Lower lobe of right lung (tissue), 2 donors: ENCODE results near the gene GUCA2A. TPM values are rescaled to one million over a fixed set of nuclear protein-coding genes. Genes with fewer than 3 reads are reported as not detected.

ENCODE experiments used
- ATAC-seq, 2 donors: fragments of 200-7000 bp; cut with Tn5 transposase; one replicate each; pipeline ENCODE4 v1.9.1; 2020 to 2022; ENCODE audit warnings: mild to moderate bottlenecking in 2 of 2, moderate library complexity in 2 of 2
- DNase-seq: peaks from one replicate; pipeline ENCODE4 v3.0.0-alpha.2; 2020
- H3K27ac ChIP-seq: fragments of 200-600 bp; one replicate; pipeline ENCODE4 v1.8.0; 2022
- H3K27me3 ChIP-seq: fragments of 200-600 bp; one replicate; pipeline ENCODE4 v1.8.0; 2022; ENCODE audit warnings: low read depth
- H3K36me3 ChIP-seq: fragments of 200-600 bp; one replicate; pipeline ENCODE4 v1.8.0; 2022; ENCODE audit warnings: mild to moderate bottlenecking
- H3K4me1 ChIP-seq: fragments of 200-600 bp; one replicate; pipeline ENCODE4 v1.8.0; 2022
- H3K4me3 ChIP-seq: fragments of 200-600 bp; one replicate; pipeline ENCODE4 v1.8.0; 2022; ENCODE audit warnings: mild to moderate bottlenecking
- H3K9me3 ChIP-seq: fragments of 200-600 bp; one replicate; pipeline ENCODE4 v1.8.0; 2022
- intact Hi-C: fragments of 100-400 bp; cut with DNase I; formaldehyde crosslinking; loops from one replicate; pipeline ENCODE4 v1.11.0; 2022
- total RNA-seq: library from RNA; stranded (reverse); fragmentation: NEBNext Ultra II Directional; extraction: Animal tissue kit (Norgen Biotek cat#: 25700); gene quantifications from one replicate; pipeline ENCODE4 v1.2.1, GENCODE V29; 2021
- TF ChIP-seq, protein P1 (sequence below): fragments of 200-600 bp; IDR thresholded peaks from one replicate; pipeline ENCODE4 v1.8.0; 2022; ENCODE audit warnings: antibody characterized with exemption, mild to moderate bottlenecking
- donor health status: DM: no; HTN: yes; CAD: no; lungs with severe emphysema.

Gene GUCA2A
- total RNA-seq, 1 donor from 2014 or later, result not detected

DNA sequence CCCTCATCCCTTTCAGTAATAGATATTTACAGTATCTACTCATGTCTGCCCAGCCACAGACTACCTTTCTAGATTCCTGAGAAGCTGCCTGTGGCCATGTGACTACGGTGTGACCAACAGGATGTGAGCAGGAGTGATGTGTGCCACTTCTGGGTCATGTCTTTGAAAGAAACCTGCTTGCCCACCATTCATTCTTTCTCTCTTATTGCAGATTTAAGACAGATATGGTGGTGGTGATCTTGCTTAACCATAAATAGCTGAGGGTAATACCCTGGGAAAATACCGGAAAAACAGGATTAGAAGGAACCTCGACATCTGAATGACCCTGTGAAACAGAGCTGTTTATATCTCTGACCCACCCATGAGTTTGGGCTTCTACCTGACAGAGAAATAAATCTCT lies 41.6 kb upstream of the GUCA2A start:
- Histone ChIP-seq H3K27ac (no peak overlapping the region), H3K27me3 (no peaks in the 10 kb centered on the region), H3K9me3 (peaks cover 9% of the 10 kb centered on the region), H3K4me1 (peaks cover 7% of the 10 kb centered on the region), H3K36me3 (no peaks in the 10 kb centered on the region), H3K4me3 (no peak overlapping the region)
- no peak for ATAC-seq
- no peak for DNase-seq
- TF ChIP-seq, protein P1, sequence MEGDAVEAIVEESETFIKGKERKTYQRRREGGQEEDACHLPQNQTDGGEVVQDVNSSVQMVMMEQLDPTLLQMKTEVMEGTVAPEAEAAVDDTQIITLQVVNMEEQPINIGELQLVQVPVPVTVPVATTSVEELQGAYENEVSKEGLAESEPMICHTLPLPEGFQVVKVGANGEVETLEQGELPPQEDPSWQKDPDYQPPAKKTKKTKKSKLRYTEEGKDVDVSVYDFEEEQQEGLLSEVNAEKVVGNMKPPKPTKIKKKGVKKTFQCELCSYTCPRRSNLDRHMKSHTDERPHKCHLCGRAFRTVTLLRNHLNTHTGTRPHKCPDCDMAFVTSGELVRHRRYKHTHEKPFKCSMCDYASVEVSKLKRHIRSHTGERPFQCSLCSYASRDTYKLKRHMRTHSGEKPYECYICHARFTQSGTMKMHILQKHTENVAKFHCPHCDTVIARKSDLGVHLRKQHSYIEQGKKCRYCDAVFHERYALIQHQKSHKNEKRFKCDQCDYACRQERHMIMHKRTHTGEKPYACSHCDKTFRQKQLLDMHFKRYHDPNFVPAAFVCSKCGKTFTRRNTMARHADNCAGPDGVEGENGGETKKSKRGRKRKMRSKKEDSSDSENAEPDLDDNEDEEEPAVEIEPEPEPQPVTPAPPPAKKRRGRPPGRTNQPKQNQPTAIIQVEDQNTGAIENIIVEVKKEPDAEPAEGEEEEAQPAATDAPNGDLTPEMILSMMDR, result no peak
- intact Hi-C loops, result no loop called here

- H3K27me3 ChIP-seq, result no peaks in the 10 kb centered on the region
- intact Hi-C loops, result no loop called here
- H3K36me3 ChIP-seq, result peaks cover 14% of the 10 kb centered on the region
- ATAC-seq (no peak), DNase-seq (no peak)
- no peak overlapping the region for H3K27ac ChIP-seq
- no peaks in the 10 kb centered on the region for H3K4me1 ChIP-seq
- H3K9me3 ChIP-seq, result peaks cover 9% of the 10 kb centered on the region
- TF ChIP-seq, protein P1, result no peak
- no peak overlapping the region for H3K4me3 ChIP-seq
Observed at GRCh38 chr1:42201986-42202385, 37.4 kb upstream of the GUCA2A start.

- no peak for ATAC-seq
- H3K36me3 ChIP-seq, result peaks cover 42% of the 10 kb centered on the region
- no peak overlapping the region for H3K4me3 ChIP-seq
- intact Hi-C loops, result no loop called here
- TF ChIP-seq, protein P1, result no peak
- no peaks in the 10 kb centered on the region for H3K27me3 ChIP-seq
- H3K9me3 ChIP-seq, result peaks cover 9% of the 10 kb centered on the region
- H3K4me1 ChIP-seq, result no peaks in the 10 kb centered on the region
- no peak for DNase-seq
- H3K27ac ChIP-seq, result no peak overlapping the region
Observed at GRCh38 chr1:42198251-42198650, 33.7 kb upstream of the GUCA2A start.

DNA sequence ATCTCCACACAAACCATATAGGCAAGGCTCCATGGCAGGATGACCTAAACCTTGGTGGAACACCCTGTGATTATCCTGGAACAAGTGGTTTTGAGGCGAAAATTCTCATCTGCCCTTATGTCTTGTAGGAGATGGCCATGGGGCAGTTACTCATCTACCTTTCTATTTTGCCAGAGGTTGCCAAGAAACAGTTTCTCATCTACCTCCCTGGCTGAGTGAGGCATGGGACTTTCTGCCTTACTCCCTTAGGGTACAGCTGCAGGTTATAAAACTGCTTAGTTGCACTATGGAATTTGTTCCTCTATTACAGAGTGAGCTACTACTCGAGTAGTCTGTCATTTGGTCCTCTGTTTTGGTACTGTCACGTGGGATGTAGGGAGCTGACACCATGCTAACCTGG lies 31.3 kb upstream of the GUCA2A start:
- ATAC-seq (no peak), DNase-seq (no peak)
- no peak overlapping the region for H3K4me3 ChIP-seq
- H3K9me3 ChIP-seq, result no peaks in the 10 kb centered on the region
- no peak overlapping the region for H3K27ac ChIP-seq
- TF ChIP-seq, protein P1, result no peak
- no peaks in the 10 kb centered on the region for H3K27me3 ChIP-seq
- no peaks in the 10 kb centered on the region for H3K4me1 ChIP-seq
- H3K36me3 ChIP-seq, result peaks cover 53% of the 10 kb centered on the region
- intact Hi-C loops, result no loop called here

GRCh38 chr1:42192106-42192505 lies 27.6 kb upstream of the GUCA2A start:
- no peak overlapping the region for H3K4me3 ChIP-seq
- TF ChIP-seq, protein P1, result no peak
- H3K27me3 ChIP-seq, result no peaks in the 10 kb centered on the region
- DNase-seq, result no peak
- no peak overlapping the region for H3K27ac ChIP-seq
- no peaks in the 10 kb centered on the region for H3K4me1 ChIP-seq
- no peaks in the 10 kb centered on the region for H3K9me3 ChIP-seq
- intact Hi-C loops, result no loop called here
- H3K36me3 ChIP-seq, result peaks cover 72% of the 10 kb centered on the region
- ATAC-seq, result no peak

GRCh38 chr1:42191319-42191718 lies 26.8 kb upstream of the GUCA2A start:
- TF ChIP-seq, protein P1, result no peak
- no peak for ATAC-seq
- Histone ChIP-seq H3K9me3 (no peaks in the 10 kb centered on the region), H3K27ac (no peak overlapping the region), H3K36me3 (peaks cover 73% of the 10 kb centered on the region), H3K4me3 (no peak overlapping the region), H3K27me3 (no peaks in the 10 kb centered on the region), H3K4me1 (no peaks in the 10 kb centered on the region)
- DNase-seq, result no peak
- intact Hi-C loops, result no loop called here
